Measurements from ENCODE around the gene FOXD1. TPM values are rescaled to one million over a fixed set of nuclear protein-coding genes. Genes with fewer than 3 reads are reported as not detected.

FOXD1 gene
- total and polyA plus RNA-seq, 9 donors: 0.08 to 0.73 (median 0.15) TPM; not detected in 1

GRCh38 chr5:73418244-73418691 lies 30.3 kb downstream of the FOXD1 start:
- no peak for DNase-seq
- Histone ChIP-seq H3K9me3 (peaks cover 0 to 4% of the 10 kb centered on the region in 2 donors), H3K36me3 (no peaks in the 10 kb centered on the region), H3K27ac (no peak overlapping the region), H3K4me3 (no peak overlapping the region), H3K4me1 (ENCODE audit: insufficient read depth) (no peaks in the 10 kb centered on the region), H3K27me3 (no peaks in the 10 kb centered on the region)
- TF ChIP-seq CTCF (IDR thresholded peaks at IDR 0.05) (no peak), POLR2A (IDR thresholded peaks at IDR 0.05) (no peak), EP300 (IDR thresholded peaks at IDR 0.05) (no peak)
- intact Hi-C loops (cut with DNase I): no loop called here
- 64 to 78% (median 77%) methylated on average over 6 of the region's 6 CpGs for WGBS, 3 donors

- H3K36me3 ChIP-seq: no peaks in the 10 kb centered on the region
- H3K4me3 ChIP-seq: no peak overlapping the region
- DNase-seq: no peak
- no peaks in the 10 kb centered on the region for H3K27me3 ChIP-seq
- no peaks in the 10 kb centered on the region for H3K4me1 ChIP-seq (ENCODE audit: insufficient read depth)
- WGBS, 3 donors: 42 to 47% (median 43%) methylated on average over 10 of the region's 10 CpGs
- TF ChIP-seq POLR2A (IDR thresholded peaks at IDR 0.05): no peak
- no peak for TF ChIP-seq EP300 (IDR thresholded peaks at IDR 0.05)
- no peak for TF ChIP-seq CTCF (IDR thresholded peaks at IDR 0.05)
- H3K9me3 ChIP-seq: peaks cover 0 to 4% of the 10 kb centered on the region in 2 donors
- intact Hi-C loops (cut with DNase I): no loop called here
- no peak overlapping the region for H3K27ac ChIP-seq
These were observed 31.1 kb downstream of the FOXD1 start for GRCh38 chr5:73417303-73418034.

GRCh38 chr5:73415617-73416016 lies 33.0 kb downstream of the FOXD1 start:
- Histone ChIP-seq H3K36me3 (no peaks in the 10 kb centered on the region), H3K27me3 (no peaks in the 10 kb centered on the region), H3K9me3 (peaks cover 0 to 4% of the 10 kb centered on the region in 2 donors), H3K4me1 (ENCODE audit: insufficient read depth) (no peaks in the 10 kb centered on the region), H3K4me3 (no peak overlapping the region), H3K27ac (no peak overlapping the region)
- intact Hi-C loops (cut with DNase I): no loop called here
- DNase-seq: no peak
- 75 to 90% (median 76%) methylated on average over 5 of the region's 5 CpGs for WGBS, 3 donors
- TF ChIP-seq CTCF (IDR thresholded peaks at IDR 0.05): no peak
- TF ChIP-seq POLR2A (IDR thresholded peaks at IDR 0.05): no peak
- TF ChIP-seq EP300 (IDR thresholded peaks at IDR 0.05): no peak

- TF ChIP-seq EP300 (IDR thresholded peaks at IDR 0.05) (no peak), CTCF (IDR thresholded peaks at IDR 0.05) (no peak), POLR2A (IDR thresholded peaks at IDR 0.05) (no peak)
- intact Hi-C loops (cut with DNase I): no loop called here
- Histone ChIP-seq H3K36me3 (no peaks in the 10 kb centered on the region), H3K4me3 (no peak overlapping the region), H3K4me1 (ENCODE audit: insufficient read depth) (no peaks in the 10 kb centered on the region), H3K27me3 (no peaks in the 10 kb centered on the region), H3K27ac (no peak overlapping the region), H3K9me3 (peaks cover 0 to 4% of the 10 kb centered on the region in 2 donors)
- 72 to 91% (median 79%) methylated on average over 2 of the region's 2 CpGs for WGBS, 3 donors
- no peak for DNase-seq
These were observed 33.4 kb downstream of the FOXD1 start for GRCh38 chr5:73415171-73415570.
